ENCODE data around the gene KNCN.

Gene KNCN

DNA sequence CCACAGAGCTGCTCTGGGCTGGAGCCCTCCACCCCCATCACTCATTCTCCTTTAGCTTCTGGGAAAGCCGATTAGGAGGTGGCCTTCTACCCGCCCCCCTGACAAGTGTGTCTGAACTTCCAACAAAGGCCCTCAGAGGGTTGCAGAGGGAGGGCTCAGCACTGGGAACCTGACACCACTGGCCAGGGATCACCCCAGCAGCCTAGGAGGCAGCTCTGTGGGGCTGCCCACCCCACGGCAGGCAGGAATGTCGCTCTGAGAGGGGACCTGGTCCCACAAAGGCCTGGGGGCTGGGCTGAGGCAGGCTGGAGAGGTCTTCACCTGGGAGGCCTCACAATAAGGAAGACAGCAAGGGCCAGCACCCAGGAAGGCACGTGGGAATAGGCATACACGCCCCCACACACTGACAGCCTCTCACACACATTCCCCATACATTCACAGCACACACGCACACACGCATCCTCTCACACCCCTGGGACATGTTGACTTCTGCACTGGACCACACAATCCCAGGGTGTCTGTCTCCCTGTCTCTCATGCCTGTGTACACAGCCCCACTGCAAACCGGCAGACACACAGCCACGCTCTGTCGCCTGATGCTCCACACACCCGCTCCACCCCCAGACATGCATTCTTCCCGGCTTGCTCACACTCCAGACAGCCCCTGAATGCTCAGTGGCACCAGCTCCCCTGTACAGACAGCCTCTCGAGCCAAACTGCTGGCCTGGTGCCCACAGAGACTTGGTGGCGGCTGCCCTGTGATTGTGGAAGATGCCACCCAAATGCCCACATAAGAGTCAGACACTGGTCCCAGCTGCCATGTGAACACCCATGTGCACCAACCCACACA, 31.2 kb downstream of the KNCN start:
- no peak for TF ChIP-seq GATA2 (IDR thresholded peaks at IDR 0.05; ENCODE audit: low read depth, low read length)
- no peak for TF ChIP-seq GATA3 (IDR thresholded peaks at IDR 0.05; ENCODE audit: low read depth, low read length)

- TF ChIP-seq GATA2 (IDR thresholded peaks at IDR 0.05; ENCODE audit: low read depth, low read length): no peak
- TF ChIP-seq GATA3 (IDR thresholded peaks at IDR 0.05; ENCODE audit: low read depth, low read length): no peak
These were observed 32.2 kb downstream of the KNCN start for GRCh38 chr1:46519209-46519608.

DNA sequence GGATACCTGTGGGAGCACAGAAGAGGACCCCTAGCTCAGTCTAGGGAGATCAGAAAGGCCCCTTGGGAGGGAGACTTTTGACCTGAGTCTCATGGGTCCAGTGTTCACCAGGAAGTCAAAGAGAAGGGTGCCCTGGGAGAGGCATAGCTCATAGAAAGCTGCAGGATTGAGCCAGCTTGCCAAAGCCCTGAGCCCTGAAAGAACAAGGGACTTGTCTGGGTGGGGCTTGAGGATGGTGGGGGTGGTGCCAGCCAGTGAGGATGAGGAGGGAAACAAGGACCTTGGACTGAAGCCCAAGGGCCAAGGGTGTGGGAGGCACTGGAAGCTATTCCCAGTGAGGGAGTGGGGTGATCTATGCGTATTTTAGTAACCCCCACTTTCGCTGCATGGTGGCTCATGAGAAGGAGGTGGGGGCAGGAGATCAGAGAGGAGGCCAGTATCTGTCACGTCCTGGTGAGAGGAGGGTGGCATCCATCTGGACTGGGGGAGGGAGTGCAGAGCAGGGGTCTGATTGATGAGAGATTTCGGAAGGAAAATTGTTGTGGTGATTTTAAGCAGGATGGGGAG, 33.4 kb downstream of the KNCN start:
- no peak for TF ChIP-seq GATA2 (IDR thresholded peaks at IDR 0.05; ENCODE audit: low read depth, low read length)

DNA sequence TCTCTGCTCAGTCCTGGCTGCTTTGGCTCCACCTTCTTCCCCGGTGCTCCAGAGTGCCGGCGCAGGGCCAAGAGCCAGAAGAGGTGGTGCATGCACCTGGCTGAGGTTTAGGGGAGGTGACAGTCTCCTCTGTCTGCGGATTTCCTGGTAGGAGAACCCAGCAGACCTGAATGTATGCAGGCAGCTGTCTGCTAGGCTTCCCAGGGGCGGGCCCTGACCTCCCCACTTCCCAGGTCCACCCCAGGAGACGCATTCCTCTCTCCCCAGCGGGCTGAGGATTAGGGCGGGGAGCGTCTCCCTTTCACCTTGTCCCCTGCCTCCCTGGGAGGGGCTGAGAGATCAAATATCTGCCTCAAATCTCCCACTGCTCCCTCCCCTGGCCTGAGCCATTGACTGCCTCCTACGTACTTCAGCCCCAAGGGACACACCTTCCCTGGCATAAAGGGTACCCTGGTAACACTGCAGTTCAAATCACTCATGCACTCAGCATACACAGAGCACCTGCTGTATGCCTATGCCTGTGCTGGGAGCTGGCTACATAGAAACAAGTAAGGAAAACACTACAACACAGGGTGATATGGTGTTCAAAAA, 34.3 kb downstream of the KNCN start:
- no peak for TF ChIP-seq GATA2 (IDR thresholded peaks at IDR 0.05; ENCODE audit: low read depth, low read length)
- TF ChIP-seq GATA3 (IDR thresholded peaks at IDR 0.05; ENCODE audit: low read depth, low read length): no peak

GRCh38 chr1:46516200-46516950, 35.1 kb downstream of the KNCN start:
- TF ChIP-seq GATA3 (IDR thresholded peaks at IDR 0.05; ENCODE audit: low read depth, low read length): no peak
- TF ChIP-seq GATA2 (IDR thresholded peaks at IDR 0.05; ENCODE audit: low read depth, low read length): no peak

DNA sequence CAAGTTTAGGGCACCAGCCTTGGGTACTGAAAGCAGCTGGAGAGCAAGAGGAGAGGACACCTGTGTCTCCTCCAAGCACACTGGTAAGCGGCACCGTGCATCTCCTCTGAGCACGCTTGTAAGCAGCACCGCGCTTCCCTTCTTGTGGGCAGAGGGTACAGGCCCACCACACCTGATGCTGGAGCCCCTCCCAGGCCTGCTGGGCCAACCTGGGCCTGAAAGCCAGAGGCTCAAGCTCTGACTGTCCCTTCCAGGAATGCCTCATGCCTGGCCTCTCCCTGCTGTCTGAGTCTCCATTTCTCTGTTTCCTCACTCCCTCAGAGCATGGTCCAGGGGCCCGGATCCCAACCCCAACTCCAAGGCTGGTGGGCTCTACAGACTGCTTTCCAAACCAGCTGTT, 35.9 kb downstream of the KNCN start:
- TF ChIP-seq GATA2 (IDR thresholded peaks at IDR 0.05; ENCODE audit: low read depth, low read length): no peak

DNA sequence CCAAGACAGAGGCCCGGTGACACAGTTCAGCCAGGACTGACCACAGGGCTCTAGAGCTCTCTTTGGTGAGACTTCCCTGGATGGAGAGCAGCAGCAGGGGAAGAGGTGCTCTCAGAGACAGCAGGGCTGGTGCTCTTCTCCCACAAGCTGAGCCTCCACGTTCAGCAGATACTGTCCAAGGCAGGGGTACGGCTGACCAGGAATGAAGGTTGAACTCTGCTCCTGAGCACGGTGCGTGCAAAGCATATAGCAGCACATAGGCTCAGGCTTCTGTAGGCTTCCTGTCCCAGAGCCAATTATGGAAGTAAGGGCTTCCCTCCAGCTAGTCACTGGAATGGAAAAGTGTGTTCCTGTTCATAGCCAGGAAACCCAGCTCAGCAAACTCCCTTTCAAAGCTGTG, 37.9 kb downstream of the KNCN start:
- TF ChIP-seq GATA2 (IDR thresholded peaks at IDR 0.05; ENCODE audit: low read depth, low read length): no peak
- no peak for TF ChIP-seq GATA3 (IDR thresholded peaks at IDR 0.05; ENCODE audit: low read depth, low read length)

DNA sequence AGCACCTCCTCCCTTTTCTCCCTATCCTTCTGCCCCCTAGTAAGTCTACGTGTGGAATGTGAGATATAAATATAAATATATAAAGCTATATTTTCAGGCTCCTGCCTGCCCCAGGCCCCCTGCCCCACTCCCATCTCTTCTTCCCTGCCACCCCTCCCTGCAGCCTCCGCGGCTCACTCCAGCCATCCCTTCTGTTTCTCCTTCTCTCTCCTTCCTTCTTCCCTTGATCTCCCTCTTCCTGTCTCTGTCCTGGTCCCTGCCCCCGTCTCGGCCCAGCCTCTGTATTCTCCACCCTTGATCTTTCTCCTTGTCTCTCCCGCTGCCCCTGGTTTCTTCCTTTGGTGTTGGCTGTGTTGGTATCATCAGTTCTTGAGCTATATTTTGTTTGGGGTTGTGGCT, 38.7 kb downstream of the KNCN start:
- no peak for TF ChIP-seq GATA3 (IDR thresholded peaks at IDR 0.05; ENCODE audit: low read depth, low read length)
- no peak for TF ChIP-seq GATA2 (IDR thresholded peaks at IDR 0.05; ENCODE audit: low read depth, low read length)

GRCh38 chr1:46512135-46512791, 39.2 kb downstream of the KNCN start:
- TF ChIP-seq GATA3 (IDR thresholded peaks at IDR 0.05; ENCODE audit: low read depth, low read length): no peak

DNA sequence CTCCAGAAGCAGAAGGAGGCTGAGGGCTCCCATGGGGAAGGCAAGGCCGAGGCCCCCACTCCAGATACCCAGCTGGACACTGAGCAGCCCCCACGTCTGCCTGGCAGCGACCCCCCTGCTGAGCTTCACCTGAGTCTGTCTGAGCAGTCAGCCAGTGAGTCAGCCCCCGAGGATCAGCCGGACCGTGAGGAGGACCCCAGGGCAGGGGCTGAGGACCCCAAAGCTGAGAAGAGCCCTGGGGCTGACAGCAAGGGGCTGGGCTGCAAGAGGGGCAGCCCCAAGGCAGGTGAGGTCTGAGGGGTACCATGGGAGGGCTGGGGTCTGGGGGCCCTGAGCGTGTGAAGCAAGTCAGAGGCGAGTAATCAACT, 40.5 kb downstream of the KNCN start:
- no peak for TF ChIP-seq GATA2 (IDR thresholded peaks at IDR 0.05; ENCODE audit: low read depth, low read length)
- TF ChIP-seq GATA3 (IDR thresholded peaks at IDR 0.05; ENCODE audit: low read depth, low read length): no peak

DNA sequence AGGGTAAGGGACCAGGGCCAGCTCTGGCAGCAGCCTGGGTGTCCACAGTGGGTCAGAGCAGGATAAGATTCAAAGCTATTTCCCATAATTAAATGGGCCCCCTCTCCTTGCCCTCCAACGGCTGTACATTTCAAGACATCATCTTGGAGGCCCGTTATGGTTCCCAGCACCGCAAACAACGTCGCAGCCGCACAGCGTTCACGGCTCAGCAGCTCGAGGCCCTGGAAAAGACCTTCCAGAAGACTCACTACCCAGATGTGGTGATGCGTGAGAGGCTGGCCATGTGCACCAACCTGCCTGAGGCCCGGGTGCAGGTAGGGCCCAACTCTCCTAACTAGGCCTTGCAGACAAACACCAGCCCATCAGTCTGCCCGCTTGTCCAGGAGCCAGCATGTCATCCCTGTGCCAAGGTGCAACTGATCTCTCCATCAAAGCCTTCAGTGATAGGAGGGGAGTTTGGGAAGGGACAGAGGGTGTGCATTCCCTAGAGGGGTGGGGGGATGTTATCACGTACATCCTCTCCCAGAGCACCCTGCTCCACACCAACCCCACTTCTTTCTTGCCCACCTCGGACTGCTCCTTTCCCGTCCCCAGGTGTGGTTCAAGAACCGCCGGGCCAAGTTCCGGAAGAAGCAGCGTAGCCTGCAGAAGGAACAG, 41.0 kb downstream of the KNCN start:
- TF ChIP-seq GATA3 (IDR thresholded peaks at IDR 0.05; ENCODE audit: low read depth, low read length): no peak
- no peak for TF ChIP-seq GATA2 (IDR thresholded peaks at IDR 0.05; ENCODE audit: low read depth, low read length)

GRCh38 chr1:46508757-46509156, 42.7 kb downstream of the KNCN start:
- no peak for TF ChIP-seq GATA2 (IDR thresholded peaks at IDR 0.05; ENCODE audit: low read depth, low read length)
- no peak for TF ChIP-seq GATA3 (IDR thresholded peaks at IDR 0.05; ENCODE audit: low read depth, low read length)

GRCh38 chr1:46506470-46507219, 44.8 kb downstream of the KNCN start:
- TF ChIP-seq GATA2 (IDR thresholded peaks at IDR 0.05; ENCODE audit: low read depth, low read length): no peak
- TF ChIP-seq GATA3 (IDR thresholded peaks at IDR 0.05; ENCODE audit: low read depth, low read length): no peak
